NCI-H2107 treated with DMSO at 0.1 percent for 48 hours (cell line): ENCODE measurements around the gene GPN3.
A peak's percentile ranks its signal among the peaks of the same experiment; 100 is the strongest.
"Not testable (repeated sequence)": the region's sequence is repeated elsewhere in the genome, so short reads cannot be mapped to it uniquely, and the experiment has no call there.

Experiments
- DNase-seq: peaks from one replicate; lab custom pipeline; 2025; ENCODE audit not compliant: unreplicated experiment; lab: John Stamatoyannopoulos, UW

Gene GPN3

DNA sequence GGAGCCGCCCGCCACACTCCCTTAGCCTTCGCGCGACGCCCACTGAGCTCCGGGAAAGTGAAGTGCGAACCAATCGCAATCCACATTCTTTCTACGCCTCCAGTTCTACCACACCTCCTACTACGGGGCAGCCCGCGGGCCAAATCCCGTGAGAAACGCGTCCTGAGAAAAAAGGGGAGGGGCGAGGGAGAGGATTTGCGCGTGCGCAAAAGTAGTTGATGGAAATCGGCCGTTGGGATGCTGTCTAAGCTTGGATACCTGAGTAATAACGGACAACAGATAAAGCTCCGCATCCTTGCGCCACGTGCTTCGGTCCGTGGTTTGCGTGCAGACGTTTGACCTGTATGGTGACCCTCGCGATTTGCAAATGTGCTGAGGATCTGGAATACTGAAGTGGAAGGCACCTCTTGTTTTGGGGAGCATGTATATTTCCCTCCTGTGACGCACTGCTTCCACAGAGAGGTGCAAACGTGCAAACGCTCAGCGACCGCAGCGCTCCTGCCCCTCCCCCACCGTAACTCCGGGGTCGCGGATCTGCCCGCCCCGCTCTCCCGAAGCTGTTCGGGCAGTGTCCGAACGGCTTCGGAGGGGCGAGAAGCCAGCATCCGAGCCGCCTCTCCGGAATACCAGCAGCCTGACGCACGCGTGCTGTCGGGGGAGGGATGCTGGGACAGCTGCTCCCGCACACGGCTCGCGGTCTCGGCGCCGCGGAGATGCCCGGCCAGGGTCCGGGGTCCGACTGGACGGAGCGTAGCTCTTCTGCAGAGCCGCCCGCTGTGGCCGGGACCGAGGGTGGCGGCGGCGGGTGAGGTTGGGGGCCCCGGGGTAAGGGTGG, at the start of gene GPN3, which contains the start of gene FAM216A:
GPN3 (minus strand) TSS at position 44 of the 835 bp plus-strand sequence. CDS start 54 bp downstream, outside the sequence.
FAM216A (plus strand) TSS at position 632 of the 835 bp plus-strand sequence; CDS start at position 663, 31 bp downstream.
- peak; percentile 99 for DNase-seq

GRCh38 chr12:110516995-110517394, 48.9 kb upstream of the GPN3 start:
- DNase-seq: no peak

GRCh38 chr12:110514363-110514762, 46.3 kb upstream of the GPN3 start:
- no peak for DNase-seq

GRCh38 chr12:110513842-110514241, 45.8 kb upstream of the GPN3 start:
- no peak for DNase-seq

- DNase-seq: no peak
Measured at GRCh38 chr12:110508071-110508586, 40.1 kb upstream of the GPN3 start.

DNA sequence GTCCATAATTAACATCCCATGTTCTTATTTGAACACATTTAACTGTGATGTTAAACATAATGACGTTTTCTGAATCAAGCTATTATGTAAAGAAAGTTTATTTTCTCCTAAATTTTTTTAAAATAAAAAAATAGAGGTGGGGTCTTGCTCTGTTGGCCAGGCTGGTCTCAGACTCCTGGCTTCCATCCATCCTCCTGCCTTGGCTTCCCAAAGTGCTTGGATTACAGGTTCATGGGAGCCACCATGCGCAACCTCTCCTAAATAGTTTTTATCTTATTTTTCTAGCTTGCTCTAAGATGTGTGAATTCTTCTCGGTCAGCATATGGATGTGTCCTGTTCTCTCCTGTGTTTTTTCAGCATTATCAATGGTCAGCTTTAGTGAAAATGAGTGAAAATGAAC, 37.3 kb upstream of the GPN3 start:
- no peak for DNase-seq

DNA sequence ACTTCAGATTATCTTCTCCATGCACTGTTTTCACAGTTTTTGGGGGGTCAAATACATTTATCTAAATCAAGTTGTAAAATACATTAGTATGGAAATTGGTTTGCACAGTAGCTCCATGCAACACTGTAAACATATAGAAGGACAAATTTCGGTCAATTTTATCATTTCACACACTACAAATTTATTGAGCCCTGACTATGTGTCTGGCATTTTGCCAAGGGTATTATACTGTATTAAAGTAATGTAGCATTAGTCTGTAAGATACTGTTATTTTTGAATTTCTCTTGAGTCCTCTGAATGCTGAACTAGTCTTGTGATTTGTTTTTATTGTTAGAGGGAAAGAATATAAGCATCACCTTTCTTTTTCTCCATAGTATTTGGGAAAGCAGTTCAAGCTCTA, 35.4 kb upstream of the GPN3 start:
- DNase-seq: no peak

- peak; percentile 97 for DNase-seq
Measured at GRCh38 chr12:110501752-110502738, 34.0 kb upstream of the GPN3 start, which contains the start of the genes RAD9B and VPS29. Gene RAD9B, plus strand, starts transcription at chr12:110502331. Its CDS starts 7 bp downstream, at chr12:110502338. Gene VPS29, minus strand, starts transcription at chr12:110502111. Its CDS starts 60 bp downstream, at chr12:110502051.

- DNase-seq: peak; percentile 74
Measured at GRCh38 chr12:110501399-110501751, 33.3 kb upstream of the GPN3 start.

GRCh38 chr12:110498984-110499706, 31.1 kb upstream of the GPN3 start:
- no peak for DNase-seq

DNA sequence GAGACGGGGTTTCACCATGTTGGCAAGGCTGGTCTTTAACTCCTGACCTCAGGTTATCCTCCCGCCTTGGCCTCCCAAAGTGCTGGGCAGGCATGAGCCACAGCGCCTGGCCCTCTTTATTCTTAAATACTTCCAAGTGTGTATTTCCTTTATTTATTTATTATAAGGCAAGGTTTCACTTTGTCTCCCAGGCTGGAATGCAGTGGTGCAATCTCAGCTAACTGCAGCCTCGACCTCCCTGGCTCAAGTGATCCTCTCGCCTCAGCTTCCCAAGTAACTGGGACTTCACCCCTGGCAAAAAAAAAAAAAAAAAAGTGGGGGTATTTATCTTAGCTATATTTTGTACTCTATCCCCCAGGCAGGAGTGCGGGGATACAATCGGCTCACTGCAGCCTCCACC, 7.4 kb upstream of the GPN3 start:
- DNase-seq: no peak

DNA sequence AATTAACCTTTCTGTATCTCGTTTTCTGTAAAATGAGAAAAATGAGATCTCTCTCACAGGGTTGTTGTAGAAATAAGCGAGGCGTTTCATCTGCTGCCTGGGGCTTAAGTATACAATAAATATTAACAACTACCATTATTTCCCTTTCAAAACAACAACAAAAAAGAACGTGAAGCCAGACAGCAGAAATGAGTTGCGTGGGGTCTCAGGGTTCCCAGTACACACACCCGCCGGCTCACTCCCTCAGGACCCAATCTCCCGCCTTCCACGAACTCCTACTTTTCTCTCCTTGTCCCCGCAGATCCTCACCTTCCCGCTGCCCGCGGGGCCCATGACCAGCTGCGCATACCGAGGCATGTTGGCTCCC, 227 bp downstream of the GPN3 start:
- no peak for DNase-seq

DNA sequence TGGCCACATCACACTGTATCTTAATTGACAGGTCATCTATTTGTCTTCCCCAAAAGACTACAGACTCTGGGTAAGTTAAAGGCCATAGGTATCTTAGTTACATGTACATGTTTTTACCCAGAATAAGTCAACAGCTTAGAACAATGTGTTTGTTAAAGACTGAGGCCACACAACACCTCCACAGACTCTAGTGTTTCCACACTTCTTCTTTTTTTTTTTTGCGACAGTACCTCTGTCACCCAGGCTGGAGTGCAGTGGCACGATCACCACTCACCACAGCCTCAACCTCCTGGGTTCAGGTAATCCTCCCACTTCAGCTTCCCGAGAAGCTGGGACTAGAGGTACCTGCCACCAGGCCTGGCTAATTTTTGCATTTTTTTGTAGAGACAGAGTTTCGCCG, 1.3 kb downstream of the GPN3 start:
- no peak for DNase-seq

- DNase-seq: not testable (repeated sequence)
Measured at GRCh38 chr12:110465765-110466164, 2.3 kb downstream of the GPN3 start.

GRCh38 chr12:110465024-110465423, 3.0 kb downstream of the GPN3 start:
- DNase-seq: no peak

GRCh38 chr12:110461189-110461588, 6.9 kb downstream of the GPN3 start:
- DNase-seq: not testable (repeated sequence)

DNA sequence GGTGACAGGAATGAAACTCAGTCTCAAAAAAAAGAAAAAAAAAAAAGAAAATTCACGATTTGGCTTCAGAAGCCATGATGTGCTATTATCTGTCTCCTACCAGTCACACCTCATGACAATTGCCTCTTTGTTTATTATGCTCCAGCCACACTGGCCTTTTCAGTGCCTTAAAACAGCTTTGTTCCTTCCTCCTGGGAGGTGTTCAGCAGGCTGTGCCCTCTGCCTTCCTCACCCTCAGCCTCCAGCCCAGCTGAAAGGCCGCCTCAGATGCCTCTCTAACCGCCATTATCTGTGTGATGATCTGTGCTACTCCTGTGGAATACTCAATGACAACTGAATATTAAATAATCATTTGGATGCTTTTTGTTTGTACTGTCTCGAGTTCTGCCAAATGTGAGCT, 9.3 kb downstream of the GPN3 start:
- no peak for DNase-seq

- DNase-seq: no peak
Measured at GRCh38 chr12:110453569-110454296, 14.3 kb downstream of the GPN3 start.

DNA sequence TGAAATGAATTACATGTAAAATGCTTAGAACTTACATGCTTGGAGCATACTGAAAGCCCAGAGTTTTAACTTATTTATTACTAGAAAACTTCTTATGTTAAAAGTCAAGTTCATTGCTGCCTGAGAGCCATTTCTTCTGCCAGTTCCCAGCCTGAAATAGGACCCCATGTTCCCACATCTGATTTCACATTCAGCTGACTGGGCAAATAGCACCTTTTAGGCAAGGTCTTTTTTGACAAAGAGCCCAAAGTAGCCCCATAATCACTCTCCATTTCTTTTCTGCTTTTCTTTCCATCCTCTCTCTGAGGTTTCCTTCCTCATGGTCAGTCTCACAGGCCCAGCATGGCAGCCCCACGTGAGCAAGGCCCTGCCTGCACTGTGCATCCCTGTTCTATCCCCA, 16.8 kb downstream of the GPN3 start:
- no peak for DNase-seq
